ENCODE measurements around the gene ST6GALNAC6.
A peak's percentile ranks its signal among the peaks of the same experiment; 100 is the strongest.

Gene ST6GALNAC6

DNA sequence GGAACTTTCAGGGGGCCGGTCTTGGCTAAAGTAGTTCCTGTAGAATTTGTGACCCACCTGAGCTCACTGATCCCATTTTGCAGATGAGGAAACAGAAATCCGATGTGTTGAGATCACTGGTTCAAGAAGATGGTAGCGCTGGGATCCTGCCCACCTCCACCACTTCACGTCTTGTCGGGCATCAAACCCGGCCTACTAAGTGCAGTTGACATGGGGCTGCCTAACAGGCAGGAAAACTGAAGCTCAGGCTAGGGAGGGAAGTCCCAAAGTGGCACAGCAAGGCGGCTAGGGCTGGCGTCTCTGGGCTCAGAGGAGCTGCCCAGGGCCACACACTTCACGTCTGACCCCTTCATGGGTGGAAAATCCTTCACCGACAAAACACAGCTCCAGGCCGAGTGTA, 44.4 kb downstream of the ST6GALNAC6 start:
- TF ChIP-seq REST (IDR thresholded peaks at IDR 0.05; ENCODE audit: insufficient read depth in 1 of 2, low read depth in 2 of 2, low read length in 2 of 2), result no peak
- no peak for TF ChIP-seq SIN3A (IDR thresholded peaks at IDR 0.05; ENCODE audit: borderline replicate concordance, insufficient read depth, low read length)
- no peak for TF ChIP-seq TAF1 (IDR thresholded peaks at IDR 0.05; ENCODE audit: borderline replicate concordance, insufficient read depth, low read length)
- TF ChIP-seq POLR2AphosphoS5 (IDR thresholded peaks at IDR 0.05; ENCODE audit: low read depth, low read length), result no peak
- TF ChIP-seq FOXP2 (optimal IDR thresholded peaks at IDR 0.05; ENCODE audit: borderline replicate concordance, extremely low read depth, extremely low read length, insufficient read depth), result no peak

DNA sequence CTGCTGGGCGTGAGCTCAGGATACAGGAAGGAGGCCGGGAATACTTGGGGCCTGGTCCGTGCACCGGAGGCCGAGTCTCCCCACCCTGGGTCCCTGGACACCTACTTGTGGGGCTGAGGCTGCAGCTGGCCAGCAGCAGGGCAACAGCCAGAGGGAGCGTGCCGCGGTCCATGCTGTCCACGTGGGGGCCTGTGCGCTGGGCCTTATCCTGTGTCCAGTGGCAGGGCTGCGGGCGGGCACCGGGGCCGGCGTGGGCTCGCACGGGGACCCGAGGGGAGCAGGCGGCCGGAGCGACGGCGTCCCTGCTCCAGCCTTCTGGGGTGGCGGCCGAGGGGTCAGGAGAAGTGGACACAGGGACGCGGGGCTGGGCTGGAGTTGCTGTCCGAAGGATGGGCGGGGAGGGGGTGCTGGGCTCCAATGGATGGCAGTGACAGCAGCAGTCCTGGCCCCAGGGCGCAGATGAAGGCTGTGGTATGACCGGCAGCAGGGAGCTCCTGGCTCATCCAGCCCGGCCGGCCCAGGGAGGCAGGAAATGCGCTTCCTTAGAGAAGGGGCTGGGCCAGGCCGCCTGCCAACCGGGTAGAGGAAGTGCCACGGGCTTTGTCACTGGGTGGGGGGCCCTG, 45.1 kb downstream of the ST6GALNAC6 start, which contains the start of gene ENG:
ENG (minus strand) TSS at position 475 of the 623 bp plus-strand sequence; CDS start at position 172, 303 bp downstream.
- TF ChIP-seq SIN3A (IDR thresholded peaks at IDR 0.05; ENCODE audit: borderline replicate concordance, insufficient read depth, low read length) (peak; percentile 59; the same call in 1 of the 2 replicates), POLR2AphosphoS5 (IDR thresholded peaks at IDR 0.05; ENCODE audit: low read depth, low read length) (peak; percentile 58; the same call in 1 of the 2 replicates), TAF1 (IDR thresholded peaks at IDR 0.05; ENCODE audit: borderline replicate concordance, insufficient read depth, low read length) (no peak), REST (IDR thresholded peaks at IDR 0.05; ENCODE audit: insufficient read depth in 1 of 2, low read depth in 2 of 2, low read length in 2 of 2) (0 out of 4 replicates have a peak, but pooled peaks of 1 of the 2 experiments have one; percentile 29), FOXP2 (optimal IDR thresholded peaks at IDR 0.05; ENCODE audit: borderline replicate concordance, extremely low read depth, extremely low read length, insufficient read depth) (no peak)

GRCh38 chr9:127853312-127854183, 45.9 kb downstream of the ST6GALNAC6 start:
- TF ChIP-seq REST (IDR thresholded peaks at IDR 0.05; ENCODE audit: insufficient read depth in 1 of 2, low read depth in 2 of 2, low read length in 2 of 2), result no peak
- no peak for TF ChIP-seq TAF1 (IDR thresholded peaks at IDR 0.05; ENCODE audit: borderline replicate concordance, insufficient read depth, low read length)
- no peak for TF ChIP-seq FOXP2 (optimal IDR thresholded peaks at IDR 0.05; ENCODE audit: borderline replicate concordance, extremely low read depth, extremely low read length, insufficient read depth)
- no peak for TF ChIP-seq POLR2AphosphoS5 (IDR thresholded peaks at IDR 0.05; ENCODE audit: low read depth, low read length)
- no peak for TF ChIP-seq SIN3A (IDR thresholded peaks at IDR 0.05; ENCODE audit: borderline replicate concordance, insufficient read depth, low read length)

DNA sequence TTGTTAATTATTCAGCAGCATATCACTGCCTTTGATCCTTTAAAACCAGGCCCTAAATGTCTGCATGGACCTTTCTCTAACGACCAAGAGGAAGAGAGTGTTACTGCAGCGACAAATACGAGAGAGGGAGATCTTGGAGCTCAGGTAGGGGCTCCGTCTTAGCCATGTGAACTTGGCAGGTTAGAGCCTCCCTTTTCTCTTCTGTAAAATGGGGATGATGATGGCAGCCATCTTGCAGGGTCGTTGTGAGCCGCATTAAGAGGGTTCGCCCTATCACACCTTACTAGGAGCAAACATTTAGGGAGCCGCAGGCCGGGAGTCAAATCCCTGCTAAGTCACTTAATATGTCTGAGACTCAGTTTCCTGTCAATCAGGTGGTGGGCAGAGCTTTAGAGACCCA, 46.6 kb downstream of the ST6GALNAC6 start:
- TF ChIP-seq REST (IDR thresholded peaks at IDR 0.05; ENCODE audit: insufficient read depth in 1 of 2, low read depth in 2 of 2, low read length in 2 of 2) (no peak), FOXP2 (optimal IDR thresholded peaks at IDR 0.05; ENCODE audit: borderline replicate concordance, extremely low read depth, extremely low read length, insufficient read depth) (no peak), POLR2AphosphoS5 (IDR thresholded peaks at IDR 0.05; ENCODE audit: low read depth, low read length) (no peak), TAF1 (IDR thresholded peaks at IDR 0.05; ENCODE audit: borderline replicate concordance, insufficient read depth, low read length) (no peak), SIN3A (IDR thresholded peaks at IDR 0.05; ENCODE audit: borderline replicate concordance, insufficient read depth, low read length) (no peak)
